Glomerular endothelial cell (primary cell): ENCODE data around the gene TRIL. TPM values are rescaled to one million over a fixed set of nuclear protein-coding genes. Genes with fewer than 3 reads are reported as not detected.

ENCODE experiments used
- DNase-seq: peaks from one replicate; pipeline ENCODE4 v3.0.0-alpha.2; 2011; ENCODE audit warnings: low read depth, low spot score; ENCODE audit errors: extremely low read depth
- total RNA-seq: library from RNA; depleted of rRNA; stranded (reverse); fragments of >200 nt; gene quantifications from 2 replicates; pipeline ENCODE4 v1.2.3, GENCODE V29; 2015

The TRIL gene
- total RNA-seq = 0.48 and 1.2 TPM in 2 replicates

- DNase-seq = no peak
Observed at GRCh38 chr7:28958235-28958979, at the start of gene TRIL. TRIL (minus strand) TSS chr7:28958330; CDS start chr7:28958046, 284 bp downstream.

GRCh38 chr7:29007127-29007526 is 49.0 kb upstream of the TRIL start:
- no peak for DNase-seq

- no peak for DNase-seq
Observed at GRCh38 chr7:29005829-29006228, 47.7 kb upstream of the TRIL start.

- DNase-seq = no peak
Observed at GRCh38 chr7:29005406-29005805, 47.3 kb upstream of the TRIL start.

- DNase-seq = no peak
Observed at GRCh38 chr7:29003703-29004102, 45.6 kb upstream of the TRIL start.

- no peak for DNase-seq
Observed at GRCh38 chr7:29000717-29001076, 42.6 kb upstream of the TRIL start.

- no peak for DNase-seq
Observed at GRCh38 chr7:28999895-29000716, 42.0 kb upstream of the TRIL start.

- DNase-seq = no peak
Observed at GRCh38 chr7:28999427-28999826, 41.3 kb upstream of the TRIL start.

- DNase-seq = no peak
Observed at GRCh38 chr7:28998105-28998504, 40.0 kb upstream of the TRIL start.

- no peak for DNase-seq
Observed at GRCh38 chr7:28996836-28997235, 38.7 kb upstream of the TRIL start.

GRCh38 chr7:28993371-28993770 is 35.2 kb upstream of the TRIL start:
- no peak for DNase-seq

GRCh38 chr7:28992798-28993197 is 34.7 kb upstream of the TRIL start:
- no peak for DNase-seq

GRCh38 chr7:28990200-28990960 is 32.2 kb upstream of the TRIL start:
- no peak for DNase-seq

GRCh38 chr7:28989211-28989980 is 31.3 kb upstream of the TRIL start:
- DNase-seq = no peak

GRCh38 chr7:28988810-28989209 is 30.7 kb upstream of the TRIL start:
- no peak for DNase-seq

GRCh38 chr7:28988091-28988490 is 30.0 kb upstream of the TRIL start:
- DNase-seq = no peak

- no peak for DNase-seq
Observed at GRCh38 chr7:28986765-28987110, 28.6 kb upstream of the TRIL start.

GRCh38 chr7:28986028-28986764 is 28.1 kb upstream of the TRIL start:
- DNase-seq = no peak

GRCh38 chr7:28984631-28985030 is 26.5 kb upstream of the TRIL start:
- no peak for DNase-seq

- no peak for DNase-seq
Observed at GRCh38 chr7:28984217-28984616, 26.1 kb upstream of the TRIL start.
